Neural progenitor cell (in vitro differentiated cells): Measurements from ENCODE around the gene EDC3. TPM values are rescaled to one million over a fixed set of nuclear protein-coding genes. Genes with fewer than 3 reads are reported as not detected.

Experiments
- DNase-seq: peaks from one replicate; pipeline ENCODE4 v3.0.0-alpha.2; 2016; ENCODE audit warnings: low spot score
- H2AFZ ChIP-seq: fragments of 200-600 bp; sonication (generic); replicated peaks from 2 replicates; pipeline ENCODE4 v1.6.1; 2016; ENCODE audit warnings: antibody characterized with exemption
- H3F3A ChIP-seq: fragments of 200-600 bp; sonication (generic); 2 replicates; pipeline ENCODE4 v1.6.1; 2016; ENCODE audit warnings: antibody characterized with exemption, low read depth
- H3K27ac ChIP-seq: fragments of 200-600 bp; sonication (generic); 2 replicates; pipeline ENCODE4 v1.5.1; 2016; ENCODE audit warnings: mild to moderate bottlenecking
- H3K27me3 ChIP-seq: fragments of 200-600 bp; sonication (generic); 2 replicates; pipeline ENCODE4 v1.6.1; 2016; ENCODE audit warnings: mild to moderate bottlenecking, moderate library complexity
- H3K36me3 ChIP-seq: fragments of 200-600 bp; sonication (generic); 2 replicates; pipeline ENCODE4 v1.5.1; 2016
- H3K4me1 ChIP-seq: fragments of 200-600 bp; sonication (generic); 2 replicates; pipeline ENCODE4 v1.6.1; 2016; ENCODE audit warnings: mixed run types
- H3K4me2 ChIP-seq: fragments of 200-600 bp; sonication (generic); 2 replicates; pipeline ENCODE4 v1.6.1; 2016
- H3K4me3 ChIP-seq: fragments of 200-600 bp; sonication (generic); 2 replicates; pipeline ENCODE4 v1.5.1; 2016
- H3K79me2 ChIP-seq: fragments of 200-600 bp; sonication (generic); 2 replicates; pipeline ENCODE4 v1.6.1; 2016; ENCODE audit warnings: low read depth
- H3K9ac ChIP-seq: fragments of 200-600 bp; sonication (generic); 2 replicates; pipeline ENCODE4 v1.6.1; 2016
- H3K9me3 ChIP-seq: fragments of 200-600 bp; sonication (generic); 2 replicates; pipeline ENCODE4 v1.5.1; 2016; ENCODE audit warnings: low read depth
- H4K20me1 ChIP-seq: fragments of 200-600 bp; sonication (generic); 2 replicates; pipeline ENCODE4 v1.6.1; 2016; ENCODE audit warnings: low read depth
- H3K27ac Mint-ChIP-seq: 3 replicates; pipeline ENCODE4 v1.8.0; 2021; ENCODE audit warnings: mixed read lengths
- H3K27me3 Mint-ChIP-seq: 2 replicates; pipeline ENCODE4 v1.8.0; 2022; ENCODE audit warnings: low read depth, mild to moderate bottlenecking, inconsistent platforms, moderate library complexity, mixed read lengths; ENCODE audit not compliant: insufficient read depth
- H3K36me3 Mint-ChIP-seq: 3 replicates; pipeline ENCODE4 v1.8.0; 2021; ENCODE audit warnings: mixed read lengths
- H3K4me1 Mint-ChIP-seq: 3 replicates; pipeline ENCODE4 v1.8.0; 2021; ENCODE audit warnings: mixed read lengths
- H3K4me3 Mint-ChIP-seq: 3 replicates; pipeline ENCODE4 v1.8.0; 2021; ENCODE audit warnings: mild to moderate bottlenecking, moderate library complexity, mixed read lengths
- H3K9me3 Mint-ChIP-seq: 3 replicates; pipeline ENCODE4 v1.8.0; 2020; ENCODE audit warnings: mixed read lengths
- EZH2 ChIP-seq: fragments of 200-600 bp; sonication (generic); IDR thresholded peaks from 2 replicates; pipeline ENCODE4 v1.6.1; 2017; ENCODE audit warnings: antibody characterized with exemption, mild to moderate bottlenecking, moderate library complexity
- EZH2phosphoT487 ChIP-seq: fragments of 200-600 bp; sonication (generic); IDR thresholded peaks from 2 replicates; pipeline ENCODE4 v1.6.1; 2017; ENCODE audit warnings: antibody characterized with exemption
- total RNA-seq: library from RNA; depleted of rRNA; stranded (reverse); fragments of >200 nt; gene quantifications from 2 replicates; pipeline ENCODE4 v1.2.3, GENCODE V29; 2015; ENCODE audit warnings: low replicate concordance
- TF ChIP-seq, protein P1 (sequence below): fragments of 200-600 bp; sonication (generic); IDR thresholded peaks from 2 replicates; pipeline ENCODE4 v1.5.1; 2017; ENCODE audit warnings: antibody characterized with exemption, mild to moderate bottlenecking

Gene EDC3
- total RNA-seq, 1 donor from 2014 or later, result 24.4 TPM

DNA sequence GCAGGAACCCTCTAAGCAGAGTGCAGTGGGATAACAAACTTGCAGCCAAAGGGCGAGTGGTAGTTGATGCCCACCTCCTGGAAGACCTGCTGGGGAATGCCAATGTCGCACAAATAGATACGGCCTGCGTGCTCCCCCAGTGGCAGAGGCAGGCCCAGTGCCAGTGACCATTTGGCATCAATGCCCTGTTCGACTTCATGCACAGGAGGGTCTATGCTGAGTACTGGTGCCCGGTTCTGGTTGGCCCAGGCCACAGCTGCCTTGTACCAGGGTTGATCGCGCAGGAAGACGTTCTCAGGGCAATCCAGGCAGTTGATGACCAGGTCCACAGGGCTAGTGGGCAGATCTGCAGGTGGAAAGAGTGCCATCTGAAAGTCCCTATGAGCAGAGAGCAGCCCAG is 63.2 kb downstream of the EDC3 start:
- Mint-ChIP-seq H3K4me1 (no peaks in the 10 kb centered on the region), H3K36me3 (peaks cover 12% of the 10 kb centered on the region), H3K27ac (no peak overlapping the region), H3K9me3 (no peaks in the 10 kb centered on the region), H3K4me3 (no peak overlapping the region), H3K27me3 (peaks cover 6% of the 10 kb centered on the region)
- no peak overlapping the region for H3K4me2 ChIP-seq
- no peak overlapping the region for H3K4me3 ChIP-seq
- H3K79me2 ChIP-seq, result no peaks in the 10 kb centered on the region
- H3K9ac ChIP-seq, result no peak overlapping the region
- H3K4me1 ChIP-seq, result no peaks in the 10 kb centered on the region
- no peaks in the 10 kb centered on the region for H3K27me3 ChIP-seq
- no peak overlapping the region for H3K27ac ChIP-seq
- DNase-seq, result no peak
- H3K36me3 ChIP-seq, result peaks cover 5% of the 10 kb centered on the region
- peaks cover 2% of the 10 kb centered on the region for H3F3A ChIP-seq
- TF ChIP-seq, protein P1, sequence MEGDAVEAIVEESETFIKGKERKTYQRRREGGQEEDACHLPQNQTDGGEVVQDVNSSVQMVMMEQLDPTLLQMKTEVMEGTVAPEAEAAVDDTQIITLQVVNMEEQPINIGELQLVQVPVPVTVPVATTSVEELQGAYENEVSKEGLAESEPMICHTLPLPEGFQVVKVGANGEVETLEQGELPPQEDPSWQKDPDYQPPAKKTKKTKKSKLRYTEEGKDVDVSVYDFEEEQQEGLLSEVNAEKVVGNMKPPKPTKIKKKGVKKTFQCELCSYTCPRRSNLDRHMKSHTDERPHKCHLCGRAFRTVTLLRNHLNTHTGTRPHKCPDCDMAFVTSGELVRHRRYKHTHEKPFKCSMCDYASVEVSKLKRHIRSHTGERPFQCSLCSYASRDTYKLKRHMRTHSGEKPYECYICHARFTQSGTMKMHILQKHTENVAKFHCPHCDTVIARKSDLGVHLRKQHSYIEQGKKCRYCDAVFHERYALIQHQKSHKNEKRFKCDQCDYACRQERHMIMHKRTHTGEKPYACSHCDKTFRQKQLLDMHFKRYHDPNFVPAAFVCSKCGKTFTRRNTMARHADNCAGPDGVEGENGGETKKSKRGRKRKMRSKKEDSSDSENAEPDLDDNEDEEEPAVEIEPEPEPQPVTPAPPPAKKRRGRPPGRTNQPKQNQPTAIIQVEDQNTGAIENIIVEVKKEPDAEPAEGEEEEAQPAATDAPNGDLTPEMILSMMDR, result no peak
- TF ChIP-seq EZH2phosphoT487 (no peak), EZH2 (no peak)
- H2AFZ ChIP-seq, result no peak overlapping the region
- H3K9me3 ChIP-seq, result no peaks in the 10 kb centered on the region
- peaks cover 64% of the 10 kb centered on the region for H4K20me1 ChIP-seq

DNA sequence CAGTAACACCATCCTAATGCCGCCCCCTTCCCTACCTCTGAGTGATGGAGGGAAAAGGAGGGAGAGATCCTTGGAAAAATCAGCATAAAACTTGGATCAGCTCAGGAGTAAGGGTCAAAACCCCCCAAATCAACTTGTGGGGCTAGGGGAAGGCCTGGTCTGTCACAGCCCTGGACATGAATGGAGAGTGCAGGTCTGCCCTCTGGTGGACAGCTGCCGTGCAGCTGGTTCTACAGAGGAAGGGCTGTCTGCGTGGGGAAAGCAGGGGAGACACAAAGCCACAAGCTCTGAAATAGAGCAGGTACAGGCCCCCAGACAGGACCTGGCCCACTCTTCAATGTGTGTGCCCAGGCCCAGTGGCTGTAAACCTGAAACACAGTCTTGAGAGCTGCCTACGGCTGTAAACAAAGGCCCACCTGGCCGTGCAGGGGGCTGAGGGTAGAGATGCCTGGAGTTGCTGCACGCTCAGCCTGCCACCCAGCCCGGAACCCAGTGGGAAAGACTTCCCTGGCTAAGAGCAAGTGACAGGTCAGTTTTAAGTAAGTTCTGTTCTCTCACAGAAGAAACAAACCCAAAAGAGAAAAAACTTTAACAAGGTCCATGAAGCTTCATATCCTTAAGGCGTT is 63.8 kb downstream of the EDC3 start:
- no peak for TF ChIP-seq EZH2
- TF ChIP-seq, protein P1, result peak; percentile 87
- TF ChIP-seq EZH2phosphoT487, result no peak
- Mint-ChIP-seq H3K9me3 (no peaks in the 10 kb centered on the region), H3K4me3 (no peak overlapping the region), H3K4me1 (no peaks in the 10 kb centered on the region), H3K36me3 (peaks cover 12% of the 10 kb centered on the region), H3K27me3 (peaks cover 6% of the 10 kb centered on the region), H3K27ac (no peak overlapping the region)
- Histone ChIP-seq H3F3A (peaks cover 2% of the 10 kb centered on the region), H3K4me3 (no peak overlapping the region), H3K4me1 (no peaks in the 10 kb centered on the region), H3K27me3 (no peaks in the 10 kb centered on the region), H3K4me2 (no peak overlapping the region), H3K79me2 (no peaks in the 10 kb centered on the region), H2AFZ (no peak overlapping the region), H3K9ac (no peak overlapping the region), H4K20me1 (peaks cover 64% of the 10 kb centered on the region), H3K36me3 (peaks cover 5% of the 10 kb centered on the region), H3K9me3 (no peaks in the 10 kb centered on the region), H3K27ac (no peak overlapping the region)
- DNase-seq, result peak; percentile 72

DNA sequence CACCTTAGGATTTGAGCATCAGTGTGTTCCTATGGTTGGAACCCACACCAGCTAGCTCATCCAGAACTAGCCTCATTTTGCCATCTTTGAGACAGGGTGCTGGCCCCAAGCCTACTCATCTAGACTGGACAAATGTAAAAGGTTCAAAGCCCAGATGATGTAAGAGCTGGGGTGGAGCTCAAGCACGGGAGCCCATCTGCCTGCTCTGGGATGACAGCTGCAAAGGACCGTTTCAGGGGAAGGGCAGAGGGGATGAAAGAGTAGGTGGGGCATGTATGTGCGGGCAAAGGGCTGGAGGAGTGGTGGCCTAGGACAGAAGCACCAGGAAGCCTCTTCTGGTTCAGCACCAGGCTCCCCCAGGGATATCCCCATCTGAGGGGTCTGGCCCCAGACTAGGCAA is 64.4 kb downstream of the EDC3 start:
- H3K4me3 ChIP-seq, result no peak overlapping the region
- Mint-ChIP-seq H3K4me3 (no peak overlapping the region), H3K36me3 (peaks cover 10% of the 10 kb centered on the region), H3K27ac (no peak overlapping the region), H3K9me3 (no peaks in the 10 kb centered on the region), H3K27me3 (peaks cover 6% of the 10 kb centered on the region), H3K4me1 (no peaks in the 10 kb centered on the region)
- H3K4me1 ChIP-seq, result no peaks in the 10 kb centered on the region
- TF ChIP-seq, protein P1, result no peak
- TF ChIP-seq EZH2phosphoT487 (no peak), EZH2 (no peak)
- peaks cover 2% of the 10 kb centered on the region for H3F3A ChIP-seq
- peaks cover 58% of the 10 kb centered on the region for H4K20me1 ChIP-seq
- no peak overlapping the region for H3K27ac ChIP-seq
- H3K9me3 ChIP-seq, result no peaks in the 10 kb centered on the region
- no peak overlapping the region for H2AFZ ChIP-seq
- DNase-seq, result no peak
- H3K27me3 ChIP-seq, result no peaks in the 10 kb centered on the region
- peaks cover 5% of the 10 kb centered on the region for H3K36me3 ChIP-seq
- no peak overlapping the region for H3K4me2 ChIP-seq
- no peak overlapping the region for H3K9ac ChIP-seq
- H3K79me2 ChIP-seq, result no peaks in the 10 kb centered on the region
